Heart left ventricle (tissue), 16 donors: ENCODE measurements around the gene EPHA8. TPM values are rescaled to one million over a fixed set of nuclear protein-coding genes. Genes with fewer than 3 reads are reported as not detected.

ENCODE experiments used
- ATAC-seq, 4 donors: fragments of 200-7000 bp; cut with Tn5 transposase; one replicate each; pipeline ENCODE4 v1.9.1; 2020 to 2022; ENCODE audit warnings: moderate library complexity in 4 of 4, mild to moderate bottlenecking in 3 of 4, moderate number of reproducible peaks in 1 of 4
- DNase-seq, 5 donors: peaks; one replicate each; pipeline ENCODE4 v3.0.0-alpha.2; 2020
- H3K27ac ChIP-seq, 12 donors: fragments of 200-600 bp; sonication (generic) in 4 of 12; one replicate each; pipeline versions ENCODE4 v1.5.0 to v1.8.0; 2016 to 2022; ENCODE audit warnings: mild to moderate bottlenecking in 2 of 12
- H3K27me3 ChIP-seq, 9 donors: fragments of 200-600 bp; sonication (generic) in 2 of 9; one replicate each; pipeline versions ENCODE4 v1.5.1 to v1.8.0; 2016 to 2022; ENCODE audit warnings: mild to moderate bottlenecking in 3 of 9
- H3K36me3 ChIP-seq, 9 donors: fragments of 200-600 bp; sonication (generic) in 2 of 9; one replicate each; pipeline versions ENCODE4 v1.5.0 to v1.8.0; 2018 to 2022; ENCODE audit warnings: mild to moderate bottlenecking in 2 of 9
- H3K4me1 ChIP-seq, 12 donors: fragments of 200-600 bp; sonication (generic) in 4 of 12; one replicate each; pipeline versions ENCODE4 v1.5.0 to v1.8.0; 2016 to 2022; ENCODE audit warnings: mild to moderate bottlenecking in 3 of 12
- H3K4me3 ChIP-seq, 12 donors: fragments of 200-600 bp; sonication (generic) in 4 of 12; one replicate each; pipeline versions ENCODE4 v1.5.0 to v1.8.0; 2017 to 2022; ENCODE audit warnings: mild to moderate bottlenecking in 9 of 12, moderate library complexity in 4 of 12
- H3K9me3 ChIP-seq, 12 donors: fragments of 200-600 bp; sonication (generic) in 4 of 12; one replicate each; pipeline versions ENCODE4 v1.5.0 to v1.8.0; 2016 to 2022; ENCODE audit warnings: mild to moderate bottlenecking in 1 of 12
- POLR2A ChIP-seq, 2 donors: fragments of 450-650 bp; IDR thresholded peaks; one replicate each; pipeline ENCODE4 v1.6.1; 2017; ENCODE audit warnings: antibody characterized with exemption in 2 of 2, mild to moderate bottlenecking in 2 of 2, moderate library complexity in 2 of 2
- WGBS, 4 donors: extraction: QIAGEN DNeasy Blood & Tissue Kit in 2 of 4; methylation state at CpG; one replicate each; pipeline versions ENCODE4 v1.1.5 to v1.1.7; 2013 to 2018; 5-methylcytosine and 5-hydroxymethylcytosine counted together
- intact Hi-C, 10 donors: fragments of 100-400 bp; cut with DNase I; formaldehyde crosslinking; loops; one replicate each; pipeline versions ENCODE4 v1.11.1 to v1.14.2; 2022
- polyA plus RNA-seq, 2 donors: library from polyadenylated mRNA; stranded (reverse); fragments of 200-250 nt; gene quantifications; one replicate each; pipeline ENCODE4 v1.2.3, GENCODE V29; 2013
- total RNA-seq, 9 donors: library from RNA; depleted of rRNA in 2 of 9; stranded (reverse); fragments of >200 nt in 2 of 9; fragmentation: NEBNext Ultra II Directional in 3 of 9; extraction: Animal tissue kit (Norgen Biotek cat#: 25700) in 3 of 9; gene quantifications; one replicate each; pipeline versions ENCODE4 v1.1.0 to v1.2.4, GENCODE V29; 2016 to 2023
- TF ChIP-seq, protein P1 (sequence below), 12 donors: fragments of 200-600 bp; sonication (generic) in 4 of 12; IDR thresholded peaks; one replicate each; pipeline versions ENCODE4 v1.5.0 to v1.8.0; 2018 to 2022; ENCODE audit warnings: antibody characterized with exemption in 12 of 12, mild to moderate bottlenecking in 5 of 12
- donor health status: ischemic (EF 13 %, LVEDD 7.1; RV severe dilation, severe dysfunction).
- donor health status: healthy with polysubstance abuse.
- donor health status: DM: no; HTN: yes; CAD: no.
- donor health status: DM: no; HTN: no; CAD: no.
- donor health status: ischemic (EF 25% LVEDD 6.9; RV normal size, moderate dysfunction).
- donor health status: ischemic (EF 25% LVEDD 5.7; RV mildly dilated, moderate dysfunction).
- donor health status: healthy.
- donor health status: DM: yes; HTN: yes; CAD: no.
- donor health status: ischemic (EF 35%, LVEDD 5.7; RV mildly dilated, moderate dysfunction).
- donor health status: nonischemic (EF 11% LVEDD 7.7; RV severe dilation, severe dysfunction).
- donor health status: DM: yes; HTN: yes; CAD: no.
- donor health status: PGD.
- donor health status: ischemic (EF 29% LVEDD 5.4; RV normal size, mild dysfunction).
- donor health status: nonischemic (EF 23%, LVEDD 6.1; RV moderate dilation, normal function).

The EPHA8 gene
- total and polyA plus RNA-seq, 11 donors, result 0.08 to 0.12 TPM; not detected in 9

DNA sequence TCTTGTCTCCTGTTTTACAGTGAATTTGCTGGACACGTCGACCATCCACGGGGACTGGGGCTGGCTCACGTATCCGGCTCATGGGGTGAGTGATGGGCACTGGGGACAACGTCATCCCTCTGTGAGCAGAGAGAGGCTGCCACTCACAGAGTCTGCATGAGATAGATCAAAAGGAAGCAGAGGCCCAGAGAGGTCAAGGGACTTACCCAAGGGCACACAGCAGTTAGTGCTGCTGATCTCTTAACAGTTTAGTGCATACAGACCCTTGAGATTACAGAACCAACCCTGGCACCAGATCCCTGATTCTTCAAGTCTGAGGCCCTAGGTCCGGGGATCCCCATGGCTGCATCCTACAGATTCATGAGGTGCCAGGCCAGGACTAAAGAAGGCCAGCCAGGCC is 6.0 kb downstream of the EPHA8 start:
- 76 to 85% (median 78%) methylated on average over 7 of the region's 7 CpGs for WGBS, 4 donors

DNA sequence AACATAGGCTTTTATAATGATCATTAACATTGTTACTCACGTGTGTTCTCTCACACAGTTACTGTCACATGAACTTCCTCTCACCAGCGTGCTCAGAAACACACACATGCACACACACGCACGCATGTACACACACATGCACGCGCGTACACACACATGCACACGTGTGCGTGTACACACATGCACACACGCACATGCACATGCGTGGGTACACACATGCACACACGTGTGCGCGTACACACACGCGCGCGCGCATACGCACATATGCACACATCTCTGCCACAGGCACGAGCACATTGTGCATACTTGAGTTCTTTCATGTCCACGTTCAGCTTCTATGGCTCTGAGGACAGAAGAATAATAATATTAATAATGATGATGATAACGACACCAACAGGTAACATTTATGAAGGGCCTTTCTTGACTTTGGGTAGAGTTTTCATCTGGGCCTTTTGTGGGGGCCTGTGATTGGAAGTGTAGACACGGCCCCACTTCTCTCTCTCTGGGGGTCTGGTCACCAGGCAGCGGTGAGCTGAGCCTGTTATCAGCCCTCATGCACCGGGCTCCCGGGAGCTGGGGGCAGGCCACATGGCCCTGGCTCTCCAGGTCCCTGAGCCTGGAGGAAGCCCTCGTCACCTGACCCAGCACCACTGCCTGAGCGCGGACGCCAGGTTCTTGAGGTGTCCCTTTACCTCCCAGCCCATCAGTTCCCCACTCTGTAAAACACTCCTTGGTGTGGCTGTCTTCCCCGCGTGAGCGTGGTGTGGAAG is 7.0 kb downstream of the EPHA8 start:
- Histone ChIP-seq H3K27ac (no peak overlapping the region), H3K4me3 (no peak overlapping the region), H3K9me3 (no peaks in the 10 kb centered on the region), H3K36me3 (no peaks in the 10 kb centered on the region), H3K27me3 (peaks cover 0 to 55% (median 6%) of the 10 kb centered on the region in 9 donors), H3K4me1 (no peaks in the 10 kb centered on the region)
- TF ChIP-seq, protein P1, sequence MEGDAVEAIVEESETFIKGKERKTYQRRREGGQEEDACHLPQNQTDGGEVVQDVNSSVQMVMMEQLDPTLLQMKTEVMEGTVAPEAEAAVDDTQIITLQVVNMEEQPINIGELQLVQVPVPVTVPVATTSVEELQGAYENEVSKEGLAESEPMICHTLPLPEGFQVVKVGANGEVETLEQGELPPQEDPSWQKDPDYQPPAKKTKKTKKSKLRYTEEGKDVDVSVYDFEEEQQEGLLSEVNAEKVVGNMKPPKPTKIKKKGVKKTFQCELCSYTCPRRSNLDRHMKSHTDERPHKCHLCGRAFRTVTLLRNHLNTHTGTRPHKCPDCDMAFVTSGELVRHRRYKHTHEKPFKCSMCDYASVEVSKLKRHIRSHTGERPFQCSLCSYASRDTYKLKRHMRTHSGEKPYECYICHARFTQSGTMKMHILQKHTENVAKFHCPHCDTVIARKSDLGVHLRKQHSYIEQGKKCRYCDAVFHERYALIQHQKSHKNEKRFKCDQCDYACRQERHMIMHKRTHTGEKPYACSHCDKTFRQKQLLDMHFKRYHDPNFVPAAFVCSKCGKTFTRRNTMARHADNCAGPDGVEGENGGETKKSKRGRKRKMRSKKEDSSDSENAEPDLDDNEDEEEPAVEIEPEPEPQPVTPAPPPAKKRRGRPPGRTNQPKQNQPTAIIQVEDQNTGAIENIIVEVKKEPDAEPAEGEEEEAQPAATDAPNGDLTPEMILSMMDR (IDR thresholded peaks at IDR 0.05), result no peak
- TF ChIP-seq POLR2A (IDR thresholded peaks at IDR 0.05), result no peak
- intact Hi-C loops, result no loop called here
- WGBS, 4 donors, result 78 to 83% (median 80%) methylated on average over 32 to 34 of the region's 34 CpGs
- DNase-seq, result no peak
- no peak for ATAC-seq

More for the DNA sequence above, 6.0 kb downstream of the EPHA8 start:
- Histone ChIP-seq H3K27me3 (peaks cover 0 to 66% (median 8%) of the 10 kb centered on the region in 9 donors), H3K36me3 (no peaks in the 10 kb centered on the region), H3K4me3 (no peak overlapping the region), H3K9me3 (no peaks in the 10 kb centered on the region), H3K4me1 (no peaks in the 10 kb centered on the region), H3K27ac (no peak overlapping the region)
- DNase-seq (no peak), ATAC-seq (no peak)
- intact Hi-C loops, result no loop called here
- TF ChIP-seq, protein P1 (IDR thresholded peaks at IDR 0.05), result no peak
- no peak for TF ChIP-seq POLR2A (IDR thresholded peaks at IDR 0.05)

DNA sequence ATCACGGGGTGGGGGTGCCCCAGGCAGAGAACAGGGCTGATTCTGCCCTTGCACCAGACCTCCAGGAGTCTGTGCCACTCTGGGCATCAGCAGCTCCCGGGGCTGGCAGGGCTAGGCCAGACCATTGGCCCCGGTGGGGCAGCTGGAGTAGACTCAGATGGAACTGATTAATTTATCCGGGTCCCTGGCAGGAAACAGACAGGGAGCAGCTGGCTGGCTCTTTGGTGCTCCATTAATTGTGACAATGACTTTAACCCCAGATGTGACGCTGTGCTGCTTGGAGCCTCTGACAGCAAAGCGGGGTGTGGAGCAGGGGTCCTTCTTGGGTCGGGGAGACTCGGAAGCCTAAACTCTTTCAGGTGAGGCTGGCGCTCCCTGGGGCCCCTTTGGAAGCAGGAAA is 9.5 kb downstream of the EPHA8 start:
- no peak for TF ChIP-seq POLR2A (IDR thresholded peaks at IDR 0.05)
- TF ChIP-seq, protein P1 (IDR thresholded peaks at IDR 0.05), result no peak
- no peak for ATAC-seq
- Histone ChIP-seq H3K9me3 (no peaks in the 10 kb centered on the region), H3K36me3 (no peaks in the 10 kb centered on the region), H3K4me1 (no peaks in the 10 kb centered on the region), H3K4me3 (no peak overlapping the region), H3K27me3 (peaks cover 0 to 33% (median 0%) of the 10 kb centered on the region in 9 donors), H3K27ac (no peak overlapping the region)
- DNase-seq, result no peak
- intact Hi-C loops, result no loop called here
- 54 to 57% (median 54%) methylated on average over 9 of the region's 9 CpGs for WGBS, 4 donors

DNA sequence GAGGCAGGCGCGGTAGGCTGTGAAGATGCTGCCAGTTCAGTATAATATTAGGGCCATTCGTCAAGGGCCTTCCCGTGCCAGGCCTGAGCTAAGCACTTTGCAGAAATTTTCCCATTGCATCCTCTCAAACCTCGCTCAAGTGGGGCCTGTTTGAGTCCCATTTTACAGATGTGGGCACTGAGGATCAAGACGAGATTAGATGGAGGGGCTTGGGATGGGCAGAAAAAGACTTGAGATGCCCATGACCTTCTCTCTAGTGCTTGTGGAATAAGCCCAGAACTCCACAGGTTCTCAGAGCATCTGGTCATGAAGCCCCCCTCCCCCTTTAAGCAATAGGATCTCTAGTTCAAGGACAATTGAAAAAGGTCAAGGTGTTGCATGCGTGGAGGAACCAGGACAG is 9.9 kb downstream of the EPHA8 start:
- 57 to 73% (median 71%) methylated on average over 7 of the region's 7 CpGs for WGBS, 4 donors
- peaks cover 0 to 31% (median 0%) of the 10 kb centered on the region in 9 donors for H3K27me3 ChIP-seq
- intact Hi-C loops, result no loop called here
- no peak overlapping the region for H3K4me3 ChIP-seq
- no peaks in the 10 kb centered on the region for H3K9me3 ChIP-seq
- TF ChIP-seq POLR2A (IDR thresholded peaks at IDR 0.05), result no peak
- TF ChIP-seq, protein P1 (IDR thresholded peaks at IDR 0.05), result no peak
- DNase-seq (no peak), ATAC-seq (no peak)
- no peaks in the 10 kb centered on the region for H3K36me3 ChIP-seq
- no peaks in the 10 kb centered on the region for H3K4me1 ChIP-seq
- H3K27ac ChIP-seq, result no peak overlapping the region
